Glutamatergic neuron (in vitro differentiated cells): Measurements from ENCODE around the gene RABGGTA. TPM values are rescaled to one million over a fixed set of nuclear protein-coding genes. Genes with fewer than 3 reads are reported as not detected.

ENCODE experiments used
- DNase-seq: peaks from one replicate; pipeline ENCODE4 v3.0.0; 2022
- H3K27ac Mint-ChIP-seq: one replicate; pipeline ENCODE4 v1.8.0; 2020; ENCODE audit warnings: mild to moderate bottlenecking, mixed read lengths, inconsistent platforms; ENCODE audit not compliant: unreplicated experiment
- H3K27me3 Mint-ChIP-seq: one replicate; pipeline ENCODE4 v1.8.0; 2020; ENCODE audit warnings: mild to moderate bottlenecking, moderate library complexity, mixed read lengths, inconsistent platforms; ENCODE audit not compliant: unreplicated experiment
- H3K36me3 Mint-ChIP-seq: one replicate; pipeline ENCODE4 v1.8.0; 2020; ENCODE audit warnings: mild to moderate bottlenecking, mixed read lengths, inconsistent platforms; ENCODE audit not compliant: unreplicated experiment
- H3K4me1 Mint-ChIP-seq: one replicate; pipeline ENCODE4 v1.8.0; 2020; ENCODE audit warnings: mild to moderate bottlenecking, low read depth, mixed read lengths, inconsistent platforms; ENCODE audit not compliant: unreplicated experiment
- H3K4me3 Mint-ChIP-seq: one replicate; pipeline ENCODE4 v1.8.0; 2020; ENCODE audit warnings: mild to moderate bottlenecking, mixed read lengths, inconsistent platforms; ENCODE audit not compliant: unreplicated experiment
- H3K9me3 Mint-ChIP-seq: one replicate; pipeline ENCODE4 v1.8.0; 2020; ENCODE audit warnings: mild to moderate bottlenecking, moderate library complexity, mixed read lengths, inconsistent platforms; ENCODE audit not compliant: unreplicated experiment
- total RNA-seq: library from RNA; stranded (reverse); fragmentation: NEBNext Ultra II Directional; extraction: Animal tissue kit (Norgen Biotek cat#: 25700); gene quantifications from one replicate; pipeline ENCODE4 v1.2.1, GENCODE V29; 2021; ENCODE audit not compliant: unreplicated experiment
- TF ChIP-seq, protein P1 (sequence below): fragments of 200-600 bp; sonication (generic); IDR thresholded peaks from one replicate; pipeline ENCODE4 v1.5.0; 2021; ENCODE audit not compliant: partially characterized antibody, unreplicated experiment

RABGGTA gene
- total RNA-seq, 1 donor from 2014 or later = 30.3 TPM

GRCh38 chr14:24233538-24233866, 37.9 kb downstream of the RABGGTA start:
- peaks cover 3% of the 10 kb centered on the region for H3K27me3 Mint-ChIP-seq
- H3K27ac Mint-ChIP-seq = no peak overlapping the region
- TF ChIP-seq, protein P1, sequence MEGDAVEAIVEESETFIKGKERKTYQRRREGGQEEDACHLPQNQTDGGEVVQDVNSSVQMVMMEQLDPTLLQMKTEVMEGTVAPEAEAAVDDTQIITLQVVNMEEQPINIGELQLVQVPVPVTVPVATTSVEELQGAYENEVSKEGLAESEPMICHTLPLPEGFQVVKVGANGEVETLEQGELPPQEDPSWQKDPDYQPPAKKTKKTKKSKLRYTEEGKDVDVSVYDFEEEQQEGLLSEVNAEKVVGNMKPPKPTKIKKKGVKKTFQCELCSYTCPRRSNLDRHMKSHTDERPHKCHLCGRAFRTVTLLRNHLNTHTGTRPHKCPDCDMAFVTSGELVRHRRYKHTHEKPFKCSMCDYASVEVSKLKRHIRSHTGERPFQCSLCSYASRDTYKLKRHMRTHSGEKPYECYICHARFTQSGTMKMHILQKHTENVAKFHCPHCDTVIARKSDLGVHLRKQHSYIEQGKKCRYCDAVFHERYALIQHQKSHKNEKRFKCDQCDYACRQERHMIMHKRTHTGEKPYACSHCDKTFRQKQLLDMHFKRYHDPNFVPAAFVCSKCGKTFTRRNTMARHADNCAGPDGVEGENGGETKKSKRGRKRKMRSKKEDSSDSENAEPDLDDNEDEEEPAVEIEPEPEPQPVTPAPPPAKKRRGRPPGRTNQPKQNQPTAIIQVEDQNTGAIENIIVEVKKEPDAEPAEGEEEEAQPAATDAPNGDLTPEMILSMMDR = no peak
- H3K36me3 Mint-ChIP-seq = peaks cover 5% of the 10 kb centered on the region
- H3K9me3 Mint-ChIP-seq = peaks cover 6% of the 10 kb centered on the region
- H3K4me1 Mint-ChIP-seq = peaks cover 4% of the 10 kb centered on the region
- no peak for DNase-seq
- H3K4me3 Mint-ChIP-seq = peak overlapping the region; percentile 97

GRCh38 chr14:24232645-24233537, 38.5 kb downstream of the RABGGTA start, which contains the start of gene GMPR2:
TSS of gene GMPR2 (plus strand) at chr14:24232929. CDS start at chr14:24233254, 325 bp downstream.
- Mint-ChIP-seq H3K9me3 (peaks cover 6% of the 10 kb centered on the region), H3K36me3 (peaks cover 2% of the 10 kb centered on the region), H3K27me3 (peaks cover 3% of the 10 kb centered on the region), H3K4me3 (peak within 1 kb of the TSS; percentile 97), H3K27ac (peak within 1 kb of the TSS; percentile 84), H3K4me1 (peaks cover 4% of the 10 kb centered on the region)
- TF ChIP-seq, protein P1 = no peak
- no peak for DNase-seq

- peaks cover 4% of the 10 kb centered on the region for H3K4me1 Mint-ChIP-seq
- peak; percentile 79 for DNase-seq
- H3K9me3 Mint-ChIP-seq = peaks cover 6% of the 10 kb centered on the region
- H3K27me3 Mint-ChIP-seq = peaks cover 3% of the 10 kb centered on the region
- TF ChIP-seq, protein P1 = no peak
- H3K4me3 Mint-ChIP-seq = peak within 1 kb of the TSS; percentile 97
- no peaks in the 10 kb centered on the region for H3K36me3 Mint-ChIP-seq
- peak within 1 kb of the TSS; percentile 84 for H3K27ac Mint-ChIP-seq
Observed at GRCh38 chr14:24232121-24232644, 39.2 kb downstream of the RABGGTA start, which contains the start of gene NEDD8. TSS of gene NEDD8 (minus strand) at chr14:24232367. CDS start at chr14:24232267, 100 bp downstream.

DNA sequence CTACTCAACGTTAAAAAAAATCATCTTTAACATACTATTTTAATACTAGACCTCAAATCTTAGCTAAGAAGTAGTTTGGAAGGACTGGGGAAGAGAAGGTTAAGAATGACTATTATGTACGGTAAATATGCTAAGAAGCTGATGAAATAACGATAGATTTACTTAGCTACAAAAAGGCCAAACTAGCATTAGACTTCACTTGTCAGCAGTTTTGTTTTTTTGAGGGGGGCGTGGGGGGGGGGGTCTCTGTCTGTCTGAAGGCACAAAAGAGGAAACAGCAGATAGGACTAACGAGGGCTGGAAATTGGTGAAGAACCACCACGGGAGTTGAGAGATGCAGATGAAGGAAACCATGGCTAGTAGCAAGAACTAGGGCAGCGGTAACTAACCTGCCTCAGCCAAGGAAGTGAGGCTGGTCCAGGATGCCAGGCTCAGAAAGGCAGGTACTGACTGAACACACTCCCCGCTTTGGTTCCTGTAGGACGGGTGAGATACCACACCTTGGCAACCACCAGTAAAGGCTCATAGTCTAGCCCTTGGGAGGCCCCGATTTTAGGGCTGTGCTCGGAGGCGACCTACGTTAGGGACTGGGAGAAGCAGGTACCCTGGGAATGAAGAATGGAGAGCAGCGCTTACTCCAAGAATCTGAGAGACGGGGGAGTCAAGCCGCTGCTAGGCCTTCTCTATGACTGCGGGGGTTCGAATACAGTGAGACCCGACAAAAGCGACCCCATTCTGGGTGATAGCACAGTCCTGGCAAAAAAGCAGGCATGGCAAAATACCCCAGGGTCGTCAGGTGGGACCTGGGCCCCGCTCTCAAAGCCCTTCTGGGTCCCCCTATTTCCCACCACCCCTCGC, 39.9 kb downstream of the RABGGTA start:
- Mint-ChIP-seq H3K27me3 (peaks cover 3% of the 10 kb centered on the region), H3K9me3 (peaks cover 6% of the 10 kb centered on the region), H3K27ac (peak overlapping the region; percentile 84), H3K4me3 (peak overlapping the region; percentile 97), H3K4me1 (peaks cover 4% of the 10 kb centered on the region), H3K36me3 (no peaks in the 10 kb centered on the region)
- TF ChIP-seq, protein P1 = no peak
- no peak for DNase-seq
